GM21786 (cell line): ENCODE measurements around the gene ERC1.

Source experiments
- ATAC-seq: cut with Tn5 transposase; IDR thresholded peaks from one replicate; pipeline ENCODE4 v1.9.1; 2021; ENCODE audit not compliant: unreplicated experiment

The ERC1 gene

GRCh38 chr12:1282670-1283315 lies 291.8 kb downstream of the ERC1 start:
- no peak for ATAC-seq

- no peak for ATAC-seq
Measured at GRCh38 chr12:1283316-1283715, 292.3 kb downstream of the ERC1 start.

DNA sequence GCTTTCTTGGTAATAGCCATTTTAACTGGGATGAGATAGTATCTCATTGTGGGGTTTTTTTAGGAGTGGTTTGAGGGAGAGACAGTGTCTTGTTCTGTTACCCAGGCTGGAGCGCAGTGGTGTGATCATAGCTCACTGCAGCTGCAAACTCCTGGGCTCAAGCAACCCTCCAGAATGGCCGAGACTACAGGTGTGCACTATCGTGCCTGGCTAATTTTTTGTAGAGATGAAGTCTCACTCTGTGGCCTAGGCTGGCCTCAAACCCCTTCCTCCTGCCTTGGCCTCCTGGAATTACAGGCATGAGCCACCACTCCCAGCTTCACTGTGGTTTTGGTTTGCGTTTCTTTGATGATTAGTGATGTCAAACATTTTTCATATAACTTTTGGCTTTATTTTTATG lies 293.6 kb downstream of the ERC1 start:
- ATAC-seq = no peak

DNA sequence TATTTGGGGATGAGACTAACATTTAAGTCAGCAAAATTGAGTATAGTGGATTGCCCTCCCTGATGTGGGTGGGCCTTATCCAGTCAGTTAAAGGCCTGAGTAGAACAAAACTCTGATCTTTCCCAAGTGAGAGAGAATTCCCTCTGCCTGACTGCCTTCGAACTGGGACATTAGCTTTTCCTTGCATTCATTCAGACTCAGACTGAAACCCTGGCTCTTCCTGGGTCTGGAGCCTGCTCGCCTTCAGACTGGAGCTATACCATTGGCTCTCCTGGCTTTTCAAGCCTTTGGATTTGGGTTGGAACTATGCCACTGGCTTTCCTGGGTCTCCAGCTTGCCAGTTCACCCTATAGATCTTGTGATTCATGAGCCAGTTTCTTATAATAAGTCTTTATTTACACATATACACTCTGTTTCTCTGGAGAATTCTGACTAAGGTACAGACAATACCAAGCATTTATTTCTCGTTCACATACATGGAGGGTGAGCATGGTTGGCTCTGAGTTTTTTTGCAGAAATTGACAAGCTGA lies 296.5 kb downstream of the ERC1 start:
- ATAC-seq = no peak

GRCh38 chr12:1288333-1288732 lies 297.3 kb downstream of the ERC1 start:
- no peak for ATAC-seq

DNA sequence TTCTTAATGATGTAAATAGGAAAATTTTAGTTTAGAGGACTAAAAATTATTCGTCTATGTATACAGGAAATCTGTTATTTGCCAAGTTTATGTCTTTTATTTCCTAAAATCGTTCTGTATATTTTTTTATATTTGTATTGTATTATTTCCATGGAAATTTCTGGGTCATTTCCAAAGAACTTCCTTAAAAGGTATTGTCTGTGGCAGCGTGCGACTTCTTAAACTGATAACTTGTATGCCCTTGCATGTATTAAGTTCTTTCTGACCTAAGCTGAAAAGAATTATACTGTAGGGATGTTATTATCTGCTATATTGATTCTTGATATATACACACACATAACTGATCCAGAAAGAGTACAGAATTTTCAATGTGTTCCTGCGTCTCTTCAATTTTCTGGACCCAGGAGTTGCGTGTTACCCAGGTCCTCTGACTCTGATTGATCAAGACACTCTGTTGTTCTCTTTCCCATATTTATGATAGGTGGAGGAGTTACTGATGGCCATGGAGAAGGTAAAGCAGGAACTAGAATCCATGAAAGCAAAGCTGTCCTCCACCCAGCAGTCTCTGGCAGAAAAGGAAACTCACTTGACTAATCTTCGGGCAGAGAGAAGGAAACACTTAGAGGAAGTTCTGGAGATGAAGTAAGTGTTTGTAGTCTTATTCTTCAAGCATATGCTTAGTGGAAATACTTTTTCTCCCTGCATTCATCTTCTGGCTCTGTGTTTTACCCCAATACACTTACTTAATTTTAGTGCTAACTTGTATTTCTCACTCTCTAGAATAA lies 298.5 kb downstream of the ERC1 start:
- ATAC-seq = no peak

- no peak for ATAC-seq
Measured at GRCh38 chr12:1290716-1291115, 299.7 kb downstream of the ERC1 start.

- no peak for ATAC-seq
Measured at GRCh38 chr12:1291601-1292332, 300.7 kb downstream of the ERC1 start.

- ATAC-seq = no peak
Measured at GRCh38 chr12:1293901-1294300, 302.9 kb downstream of the ERC1 start.

GRCh38 chr12:1297206-1297605 lies 306.2 kb downstream of the ERC1 start:
- ATAC-seq = no peak

DNA sequence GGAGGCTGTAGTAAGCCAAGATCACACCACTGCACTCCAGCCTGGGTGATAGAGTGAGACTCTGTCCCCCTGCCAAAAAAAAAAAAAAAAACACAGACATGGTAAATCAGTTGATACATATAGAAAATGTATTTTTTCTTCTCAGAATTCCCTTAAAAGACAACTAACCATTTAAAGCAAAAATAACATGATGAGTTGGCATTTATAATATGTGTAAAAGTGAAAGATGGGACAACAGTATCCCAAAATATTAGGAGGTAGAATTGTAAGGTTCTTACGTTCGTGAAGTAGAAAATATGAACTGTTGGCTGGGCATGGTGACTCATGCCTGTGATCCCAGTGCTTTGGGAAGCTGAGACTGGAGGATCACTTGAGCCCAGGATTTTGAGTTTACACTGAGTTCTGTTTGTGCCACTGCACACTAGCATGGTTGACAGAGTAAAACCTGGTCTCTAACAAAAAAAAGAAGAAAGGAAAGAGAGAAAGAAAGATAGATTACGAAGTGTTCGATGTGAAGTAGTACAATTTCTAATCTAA lies 306.7 kb downstream of the ERC1 start:
- ATAC-seq = no peak

DNA sequence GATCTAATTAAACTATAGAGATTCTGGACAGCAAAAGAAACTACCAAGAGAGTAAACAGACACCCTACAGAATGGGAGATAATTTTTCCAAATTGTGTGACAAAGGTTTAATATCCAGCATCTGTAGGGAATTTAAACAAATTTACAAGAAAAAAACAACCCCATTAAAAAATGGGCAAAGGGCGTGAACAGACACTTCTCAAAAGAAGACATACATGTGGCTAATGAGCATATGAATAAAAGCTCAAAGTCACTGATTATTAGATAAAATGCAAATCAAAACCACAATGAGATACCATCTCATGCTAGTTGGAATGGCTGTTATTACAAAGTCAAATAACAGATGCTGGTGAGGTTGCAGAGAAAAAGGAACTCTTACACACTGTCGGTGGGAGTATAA lies 309.4 kb downstream of the ERC1 start:
- ATAC-seq = no peak

DNA sequence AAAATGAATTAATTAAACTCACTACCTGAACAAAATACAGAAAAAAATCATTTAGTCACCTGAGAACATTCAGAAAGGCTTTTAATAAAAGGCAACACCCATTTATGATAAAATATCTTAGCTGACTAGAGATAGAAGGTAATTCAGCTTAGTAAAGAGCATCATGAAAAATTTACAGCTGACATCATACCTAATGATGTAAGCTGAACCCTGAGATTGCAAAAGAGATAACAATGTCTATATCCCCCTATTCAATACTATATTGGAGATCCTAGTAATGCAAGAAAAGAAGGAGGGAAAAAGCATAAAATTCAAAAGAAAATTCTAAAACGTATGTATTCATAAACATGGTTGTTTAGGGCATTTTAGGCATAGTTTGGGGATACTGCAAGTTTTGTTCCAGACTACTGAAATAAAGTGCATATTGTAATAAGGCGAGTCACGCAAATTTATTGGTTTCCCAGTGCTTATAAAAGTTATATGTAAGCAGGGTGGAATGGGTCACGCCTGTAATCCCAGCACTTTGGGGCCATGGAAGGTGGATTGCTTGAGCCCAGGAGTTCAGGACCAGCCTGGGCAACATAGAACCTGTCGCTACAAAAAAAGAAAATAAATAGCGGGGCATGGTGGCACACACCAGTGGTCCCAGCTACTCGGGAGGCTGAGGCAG lies 311.3 kb downstream of the ERC1 start:
- ATAC-seq = no peak

- ATAC-seq = no peak
Measured at GRCh38 chr12:1305063-1305434, 314.0 kb downstream of the ERC1 start.

- no peak for ATAC-seq
Measured at GRCh38 chr12:1305791-1306500, 314.9 kb downstream of the ERC1 start.

- no peak for ATAC-seq
Measured at GRCh38 chr12:1306817-1307216, 315.8 kb downstream of the ERC1 start.

GRCh38 chr12:1307796-1308195 lies 316.8 kb downstream of the ERC1 start:
- no peak for ATAC-seq

- ATAC-seq = no peak
Measured at GRCh38 chr12:1309613-1310012, 318.6 kb downstream of the ERC1 start.

DNA sequence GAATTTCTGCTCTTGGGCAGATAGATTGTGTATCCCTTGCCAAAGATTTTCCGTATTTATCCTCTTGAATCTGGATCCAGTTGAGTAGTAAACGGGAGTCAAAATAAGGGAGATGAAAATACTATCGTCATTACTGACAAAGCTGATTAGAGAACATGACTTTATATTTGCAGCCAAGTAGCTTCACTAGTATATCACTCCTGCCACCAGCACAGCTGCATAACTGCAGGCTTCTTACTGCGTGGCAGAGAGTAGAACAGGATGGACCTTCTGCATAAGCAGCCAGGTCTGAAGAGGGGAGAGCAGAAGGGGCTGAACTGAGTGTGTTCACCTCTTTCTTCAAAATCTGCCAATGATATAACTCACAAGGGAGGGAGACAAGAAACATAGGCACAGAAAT lies 319.6 kb downstream of the ERC1 start:
- no peak for ATAC-seq

DNA sequence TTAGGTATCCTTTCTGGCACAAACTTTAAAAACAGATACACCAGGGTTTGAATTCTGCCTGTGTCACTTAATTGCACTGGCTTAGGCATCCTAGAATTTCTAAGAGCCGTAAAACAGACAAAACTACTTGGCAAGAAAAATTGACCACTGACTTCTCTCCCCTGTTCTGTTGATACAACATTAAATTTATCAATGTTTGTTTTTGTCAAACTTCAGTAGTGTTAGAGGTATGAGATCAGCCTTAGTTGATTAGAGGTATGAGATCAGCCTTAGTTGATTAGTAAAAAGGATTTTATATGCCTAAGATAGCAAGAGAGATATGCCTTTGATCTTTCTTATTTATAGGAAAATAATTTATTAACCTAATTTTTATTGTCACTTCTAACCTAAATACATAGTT lies 320.1 kb downstream of the ERC1 start:
- ATAC-seq = no peak
